Panc1 (cell line): Measurements from ENCODE around the gene MTUS2. TPM values are rescaled to one million over a fixed set of nuclear protein-coding genes. Genes with fewer than 3 reads are reported as not detected.

Experiments
- ATAC-seq: fragments of 200-7000 bp; cut with Tn5 transposase; 2 replicates; pipeline ENCODE4 v1.9.1; 2020; ENCODE audit warnings: mild to moderate bottlenecking, moderate library complexity
- BruUV-seq: library from RNA; stranded (reverse); fragments of 400-500 nt; replicated peaks from 2 replicates; lab custom pipeline; 2021; lab: Mats Ljungman, UMichigan
- CTCF ChIA-PET: fragments of 300-600 bp; sonication (Branson Sonifier 250); formaldehyde crosslinking; loops from one replicate; lab custom pipeline; 2022; ENCODE audit warnings: antibody characterized with exemption; lab: Charles Lee
- POLR2A ChIA-PET: fragments of 300-600 bp; sonication (Branson Sonifier 250); formaldehyde crosslinking; loops from one replicate; lab custom pipeline; 2022; ENCODE audit warnings: antibody characterized with exemption; lab: Charles Lee
- DNase-seq: peaks from one replicate; pipeline ENCODE4 v3.0.0-alpha.2; 2010; ENCODE audit warnings: low read depth, low spot score
- H3K27ac ChIP-seq: 2 replicates; pipeline ENCODE4 v1.5.1; 2011; ENCODE audit warnings: mild to moderate bottlenecking, low read length, inconsistent platforms
- H3K27me3 ChIP-seq: fragments of 200-500 bp; sonication (Bioruptor generic); 2 replicates; pipeline ENCODE4 v1.6.0; 2014; ENCODE audit warnings: low read length, inconsistent platforms; ENCODE audit not compliant: control insufficient read depth, insufficient read depth
- H3K36me3 ChIP-seq: fragments of 200-500 bp; sonication (Bioruptor generic); 2 replicates; pipeline ENCODE4 v1.5.1; 2014; ENCODE audit warnings: inconsistent platforms, mild to moderate bottlenecking, low read length, moderate library complexity; ENCODE audit not compliant: control insufficient read depth, insufficient read depth
- H3K4me1 ChIP-seq: 2 replicates; pipeline ENCODE4 v1.5.1; 2011; ENCODE audit warnings: inconsistent platforms, mild to moderate bottlenecking, low read length, moderate library complexity; ENCODE audit not compliant: control insufficient read depth, insufficient read depth
- H3K4me3 ChIP-seq, 2 experiments: 2 replicates each; pipeline ENCODE4 v1.5.1; 2011 to 2012; ENCODE audit warnings: low read depth in 2 of 2, low read length in 2 of 2, mild to moderate bottlenecking in 2 of 2, inconsistent platforms in 1 of 2, moderate library complexity in 1 of 2
- H3K9me3 ChIP-seq: fragments of 200-500 bp; sonication (Bioruptor generic); 2 replicates; pipeline ENCODE4 v1.5.1; 2014; ENCODE audit warnings: low read depth, mild to moderate bottlenecking, inconsistent platforms, low read length, moderate library complexity; ENCODE audit not compliant: control insufficient read depth, insufficient read depth
- CTCF ChIP-seq: fragments of 450-650 bp; IDR thresholded peaks from 2 replicates; pipeline ENCODE4 v1.5.1; 2017; ENCODE audit warnings: mild to moderate bottlenecking
- POLR2AphosphoS5 ChIP-seq: IDR thresholded peaks from 2 replicates; pipeline ENCODE4 v1.6.1; 2012; ENCODE audit warnings: mild to moderate bottlenecking, low read depth, low read length, moderate library complexity
- REST ChIP-seq, 2 experiments: IDR thresholded peaks; 2 replicates each; pipeline ENCODE4 v1.6.1; 2011 to 2012; ENCODE audit warnings: low read depth in 2 of 2, control low read depth in 1 of 2, low read length in 1 of 2, mild to moderate bottlenecking in 1 of 2, moderate library complexity in 1 of 2; ENCODE audit not compliant: insufficient read depth in 1 of 2
- SIN3A ChIP-seq: IDR thresholded peaks from 2 replicates; pipeline ENCODE4 v1.6.1; 2012; ENCODE audit warnings: low read depth, mild to moderate bottlenecking, low read length, moderate library complexity, borderline replicate concordance; ENCODE audit not compliant: insufficient read depth
- TCF7L2 ChIP-seq: IDR thresholded peaks from 2 replicates; pipeline ENCODE4 v1.6.1; 2011; ENCODE audit warnings: mild to moderate bottlenecking, low read depth, low read length, inconsistent platforms
- in situ Hi-C: cut with HindIII; loops from 2 replicates; pipeline ENCODE4 v1.10.0; 2016; ENCODE audit warnings: low sequenced_read_pairs, low pct_unique_long_range_greater_than_20kb
- intact Hi-C: fragments of 100-400 bp; cut with micrococcal nuclease; formaldehyde crosslinking; loops from one replicate; pipeline ENCODE4 v1.10.0; 2022; ENCODE audit not compliant: unreplicated experiment
- total RNA-seq: library from RNA; stranded (reverse); gene quantifications from one replicate; pipeline ENCODE4 v1.2.1, GENCODE V29; 2021; ENCODE audit not compliant: unreplicated experiment

MTUS2 gene
- total RNA-seq, 1 experiment from 2014 or later, result 0.05 TPM

DNA sequence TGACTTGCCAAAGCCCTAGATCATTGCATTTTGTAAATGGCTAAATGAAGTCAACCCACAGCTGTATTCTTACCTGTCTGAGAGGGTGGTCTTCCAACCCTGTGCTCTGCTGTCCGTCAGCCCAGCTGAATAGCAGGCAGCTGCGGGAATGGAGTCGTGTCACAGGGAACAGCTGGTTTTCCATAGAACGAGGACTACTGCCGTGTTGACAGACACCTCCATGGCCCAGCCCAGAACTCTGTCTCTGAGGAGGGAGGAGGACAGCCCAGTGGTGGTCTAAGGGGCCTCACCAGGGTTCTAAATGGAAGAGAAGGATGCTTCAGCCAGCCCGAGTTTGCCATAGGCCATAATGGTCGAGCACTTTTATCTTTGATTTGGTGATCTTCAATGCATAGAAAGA lies 664.7 kb downstream of the MTUS2 start:
- intact Hi-C loops (no loop called here), in situ Hi-C loops (no loop called here)
- no TSS peak for BruUV-seq
- no peaks in the 10 kb centered on the region for H3K4me1 ChIP-seq
- DNase-seq (no peak), ATAC-seq (no peak)
- no peaks in the 10 kb centered on the region for H3K9me3 ChIP-seq
- POLR2A ChIA-PET, result no interaction called here
- TF ChIP-seq REST (IDR thresholded peaks at IDR 0.05; ENCODE audit: insufficient read depth in 1 of 2, low read depth in 2 of 2, low read length in 1 of 2), result no peak
- TF ChIP-seq SIN3A, result no peak
- no peak for TF ChIP-seq TCF7L2
- no peak for TF ChIP-seq CTCF
- TF ChIP-seq POLR2AphosphoS5, result no peak
- CTCF ChIA-PET, result interaction anchor here (0.6 kb wide), 1 partner anchor 297 kb away, joined by 6 read pairs; no protein-coding TSS in a partner anchor
- no peak overlapping the region for H3K27ac ChIP-seq
- H3K4me3 ChIP-seq, result no peak overlapping the region
- no peaks in the 10 kb centered on the region; the same call in none of the 2 replicates for H3K27me3 ChIP-seq
- H3K36me3 ChIP-seq, result no peaks in the 10 kb centered on the region

- Histone ChIP-seq H3K4me3 (no peak overlapping the region), H3K27ac (no peak overlapping the region), H3K36me3 (no peaks in the 10 kb centered on the region), H3K4me1 (no peaks in the 10 kb centered on the region), H3K27me3 (no peaks in the 10 kb centered on the region; the same call in none of the 2 replicates), H3K9me3 (no peaks in the 10 kb centered on the region)
- in situ Hi-C loops, result no loop called here
- intact Hi-C loops, result no loop called here
- ATAC-seq (no peak), DNase-seq (no peak)
- POLR2A ChIA-PET, result no interaction called here
- BruUV-seq, result no TSS peak
- TF ChIP-seq CTCF (no peak), POLR2AphosphoS5 (no peak), REST (IDR thresholded peaks at IDR 0.05; ENCODE audit: insufficient read depth in 1 of 2, low read depth in 2 of 2, low read length in 1 of 2) (no peak), TCF7L2 (no peak), SIN3A (no peak)
- CTCF ChIA-PET, result no interaction called here
Observed at GRCh38 chr13:29486551-29486950, 666.4 kb downstream of the MTUS2 start.
